Mesenchymal stem cell (in vitro differentiated cells and primary cell): ENCODE measurements around the gene TRPV5.

ENCODE experiments used
- DNase-seq: peaks from one replicate; pipeline ENCODE4 v3.0.0-alpha.2; 2013
- H2AFZ ChIP-seq: one replicate; pipeline ENCODE4 v1.6.1; 2013; ENCODE audit warnings: low read depth, mild to moderate bottlenecking, control low read depth, inconsistent platforms, low read length, moderate library complexity
- H2AK5ac ChIP-seq: 2 replicates; pipeline ENCODE4 v1.6.1; 2013; ENCODE audit warnings: low read length, moderate library complexity, mild to moderate bottlenecking, inconsistent platforms; ENCODE audit not compliant: severe bottlenecking
- H2BK120ac ChIP-seq: one replicate; pipeline ENCODE4 v1.6.1; 2013; ENCODE audit warnings: low read depth, mild to moderate bottlenecking, inconsistent platforms, low read length, moderate library complexity
- H2BK12ac ChIP-seq, 2 experiments: one replicate each; pipeline ENCODE4 v1.6.1; 2013; ENCODE audit warnings: inconsistent platforms in 2 of 2, low read length in 2 of 2, mild to moderate bottlenecking in 2 of 2, moderate library complexity in 2 of 2, control low read depth in 1 of 2
- H2BK15ac ChIP-seq: one replicate; pipeline ENCODE4 v1.6.1; 2013; ENCODE audit warnings: mild to moderate bottlenecking, low read depth, inconsistent platforms; ENCODE audit not compliant: poor library complexity, severe bottlenecking
- H2BK5ac ChIP-seq: 2 replicates; pipeline ENCODE4 v1.6.1; 2013; ENCODE audit warnings: low read depth, mild to moderate bottlenecking, low read length, control low read depth, inconsistent platforms; ENCODE audit not compliant: poor library complexity, severe bottlenecking
- H3K14ac ChIP-seq, 2 experiments: one replicate each; pipeline ENCODE4 v1.6.1; 2013; ENCODE audit warnings: inconsistent platforms in 2 of 2, low read length in 2 of 2, control low read depth in 1 of 2, mild to moderate bottlenecking in 1 of 2, moderate library complexity in 1 of 2
- H3K18ac ChIP-seq, 2 experiments: one replicate each; pipeline ENCODE4 v1.6.1; 2013; ENCODE audit warnings: inconsistent platforms in 2 of 2, low read length in 2 of 2, control low read depth in 1 of 2, low read depth in 1 of 2, mild to moderate bottlenecking in 1 of 2
- H3K23ac ChIP-seq, 2 experiments: one replicate each; pipeline ENCODE4 v1.6.1; 2013; ENCODE audit warnings: inconsistent platforms in 2 of 2, low read length in 2 of 2, mild to moderate bottlenecking in 2 of 2, moderate library complexity in 2 of 2, control low read depth in 1 of 2
- H3K27ac ChIP-seq: 2 replicates; pipeline ENCODE4 v1.5.1; 2013; ENCODE audit warnings: mild to moderate bottlenecking, moderate library complexity, low read length, control low read depth, inconsistent platforms; ENCODE audit not compliant: poor library complexity, severe bottlenecking
- H3K27me3 ChIP-seq, 2 experiments: 2 replicates each; pipeline versions ENCODE4 v1.6.1 to v1.7.0; 2013; ENCODE audit warnings: low read length in 2 of 2, mild to moderate bottlenecking in 2 of 2, moderate library complexity in 2 of 2, control low read depth in 1 of 2, inconsistent platforms in 1 of 2; ENCODE audit not compliant: control insufficient read depth in 1 of 2, insufficient read depth in 1 of 2
- H3K36me3 ChIP-seq, 2 experiments: 2 replicates each; pipeline versions ENCODE4 v1.6.1 to v1.7.0; 2013; ENCODE audit warnings: low read length in 2 of 2, control low read depth in 1 of 2, inconsistent platforms in 1 of 2, low read depth in 1 of 2, mild to moderate bottlenecking in 1 of 2; ENCODE audit not compliant: insufficient read depth in 2 of 2, control insufficient read depth in 1 of 2
- H3K4ac ChIP-seq, 2 experiments: one replicate each; pipeline ENCODE4 v1.6.1; 2013; ENCODE audit warnings: inconsistent platforms in 2 of 2, low read length in 2 of 2, mild to moderate bottlenecking in 2 of 2, moderate library complexity in 2 of 2, control low read depth in 1 of 2, low read depth in 1 of 2
- H3K4me1 ChIP-seq: 2 replicates; pipeline ENCODE4 v1.6.1; 2013; ENCODE audit warnings: low read depth, low read length, control low read depth; ENCODE audit not compliant: control insufficient read depth, insufficient read depth
- H3K4me2 ChIP-seq: 2 replicates; pipeline ENCODE4 v1.6.1; 2013; ENCODE audit warnings: low read length, mild to moderate bottlenecking, inconsistent platforms; ENCODE audit not compliant: poor library complexity, severe bottlenecking
- H3K4me3 ChIP-seq, 2 experiments: 2 replicates each; pipeline versions ENCODE4 v1.5.1 to v1.7.0; 2013; ENCODE audit warnings: low read length in 2 of 2, mild to moderate bottlenecking in 2 of 2, control low read depth in 1 of 2, low read depth in 1 of 2; ENCODE audit not compliant: insufficient read depth in 1 of 2
- H3K79me1 ChIP-seq: replicated peaks from 2 replicates; pipeline ENCODE4 v1.6.1; 2013; ENCODE audit warnings: mild to moderate bottlenecking, control low read depth, low read length, inconsistent platforms; ENCODE audit not compliant: poor library complexity, severe bottlenecking
- H3K9ac ChIP-seq: 2 replicates; pipeline ENCODE4 v1.7.0; 2013; ENCODE audit warnings: mild to moderate bottlenecking, low read length, moderate library complexity
- H3K9me3 ChIP-seq: 2 replicates; pipeline ENCODE4 v1.7.0; 2013; ENCODE audit warnings: mild to moderate bottlenecking, low read length; ENCODE audit not compliant: control insufficient read depth
- H4K8ac ChIP-seq: one replicate; pipeline ENCODE4 v1.6.1; 2013; ENCODE audit warnings: inconsistent platforms, mild to moderate bottlenecking, low read length, moderate library complexity
- H4K91ac ChIP-seq: one replicate; pipeline ENCODE4 v1.6.1; 2013; ENCODE audit warnings: mild to moderate bottlenecking, low read length, inconsistent platforms
- WGBS: methylation state at CpG from one replicate; pipeline ENCODE4 v1.1.7; 2013; ENCODE audit warnings: mixed read lengths; 5-methylcytosine and 5-hydroxymethylcytosine counted together

The TRPV5 gene

DNA sequence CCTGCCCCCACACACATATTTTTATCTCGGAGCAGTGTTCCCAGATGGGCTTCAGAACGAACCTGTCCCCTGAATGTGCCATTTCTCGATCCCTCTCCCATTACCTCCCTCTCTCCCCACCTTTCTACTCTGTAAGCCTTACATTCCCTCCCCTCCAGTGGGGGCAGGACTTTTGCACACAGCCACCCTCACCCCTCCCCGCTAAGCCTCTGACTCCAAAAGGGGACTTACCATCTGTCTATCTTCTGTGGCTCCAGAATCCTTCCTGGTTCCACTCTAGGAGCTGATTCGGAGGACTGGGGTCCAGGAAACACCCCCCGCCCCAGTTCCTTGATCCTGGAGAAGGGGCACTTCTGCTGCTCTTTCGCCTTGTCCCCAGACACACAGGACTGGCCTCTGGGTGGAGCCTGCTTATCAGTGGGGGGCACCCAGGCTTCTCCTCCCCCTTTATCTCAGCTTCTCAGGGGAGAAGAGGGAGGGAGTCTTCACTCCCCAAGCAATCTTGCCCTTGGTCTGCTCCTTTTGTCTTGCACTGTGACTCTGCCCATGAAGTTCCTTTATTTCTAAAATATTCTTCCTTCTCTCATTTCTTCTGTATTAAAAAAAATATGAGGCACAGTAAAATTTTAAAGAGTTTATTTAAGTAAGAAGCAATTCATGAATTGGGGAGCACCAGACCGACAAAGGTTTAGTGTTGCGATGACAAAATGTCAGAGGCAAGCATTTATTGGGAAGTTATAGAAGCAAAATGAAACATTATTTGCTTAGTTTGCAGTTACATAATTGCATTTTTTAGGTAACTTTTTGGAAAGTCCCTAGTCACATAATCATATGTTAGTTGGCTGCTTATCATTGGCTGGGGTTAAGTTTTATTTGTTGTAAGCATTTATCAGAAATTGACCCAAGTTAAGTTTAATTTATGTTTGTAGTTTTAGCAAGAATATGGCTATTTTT is 28.7 kb upstream of the TRPV5 start, which contains the start of gene KEL:
TSS of gene KEL (minus strand) at position 391 of the 954 bp plus-strand sequence. CDS start at position 234, 157 bp downstream.
- Histone ChIP-seq H3K9ac (no peak within 1 kb of the TSS), H3K36me3 (no peaks in the 10 kb centered on the region), H4K91ac (no peak within 1 kb of the TSS), H3K4me1 (peaks cover 2% of the 10 kb centered on the region), H2AFZ (no peak within 1 kb of the TSS), H3K27ac (no peak within 1 kb of the TSS), H3K18ac (no peak within 1 kb of the TSS), H2BK12ac (no peak within 1 kb of the TSS), H3K27me3 (peaks cover 0 to 14% of the 10 kb centered on the region in 2 experiments), H2BK120ac (no peak within 1 kb of the TSS), H2BK5ac (no peak within 1 kb of the TSS), H4K8ac (no peak within 1 kb of the TSS), H2AK5ac (no peak within 1 kb of the TSS), H3K9me3 (no peaks in the 10 kb centered on the region), H3K4me3 (no peak within 1 kb of the TSS), H2BK15ac (no peak within 1 kb of the TSS), H3K14ac (no peak within 1 kb of the TSS), H3K79me1 (no peaks in the 10 kb centered on the region), H3K4ac (no peak within 1 kb of the TSS), H3K23ac (no peak within 1 kb of the TSS), H3K4me2 (no peak within 1 kb of the TSS)
- no peak for DNase-seq
- WGBS: 53% methylated on average over 8 of the region's 9 CpGs

DNA sequence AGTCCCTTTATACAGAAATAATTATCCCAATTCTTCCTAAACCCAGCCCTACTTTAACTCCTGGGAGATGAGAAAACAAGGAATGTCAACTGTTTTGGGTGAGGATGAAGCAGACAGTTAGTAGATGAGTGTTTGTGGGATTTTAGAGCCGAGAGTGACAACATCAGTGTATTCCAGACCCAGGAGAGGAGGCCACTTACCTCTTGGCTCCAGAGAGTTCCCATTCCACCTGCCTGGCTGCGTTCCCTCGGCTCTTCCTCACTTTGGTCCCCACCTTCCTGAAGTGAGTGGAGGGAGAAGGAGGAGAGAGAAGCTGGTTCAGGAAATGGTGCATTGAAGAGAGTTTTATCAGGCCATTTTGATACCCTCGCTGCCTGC is 28.0 kb upstream of the TRPV5 start:
- Histone ChIP-seq H4K8ac (no peak overlapping the region), H2BK12ac (no peak overlapping the region), H3K4ac (no peak overlapping the region), H2BK15ac (no peak overlapping the region), H4K91ac (no peak overlapping the region), H3K9me3 (no peaks in the 10 kb centered on the region), H3K14ac (no peak overlapping the region), H3K27me3 (peaks cover 0 to 14% of the 10 kb centered on the region in 2 experiments), H3K23ac (no peak overlapping the region), H3K9ac (no peak overlapping the region), H2AFZ (no peak overlapping the region), H3K27ac (no peak overlapping the region), H3K36me3 (no peaks in the 10 kb centered on the region), H3K79me1 (no peaks in the 10 kb centered on the region), H2BK120ac (no peak overlapping the region), H3K4me2 (no peak overlapping the region), H3K18ac (no peak overlapping the region), H2AK5ac (no peak overlapping the region), H3K4me3 (no peak overlapping the region), H3K4me1 (peaks cover 2% of the 10 kb centered on the region), H2BK5ac (no peak overlapping the region)
- no peak for DNase-seq
- 75% methylated on average over 3 of the region's 4 CpGs for WGBS

- Histone ChIP-seq H3K4me2 (no peak overlapping the region), H3K23ac (no peak overlapping the region), H3K79me1 (no peaks in the 10 kb centered on the region), H2BK15ac (no peak overlapping the region), H3K4me1 (peaks cover 2% of the 10 kb centered on the region), H3K36me3 (no peaks in the 10 kb centered on the region), H3K9ac (no peak overlapping the region), H3K14ac (no peak overlapping the region), H3K9me3 (no peaks in the 10 kb centered on the region), H3K27ac (no peak overlapping the region), H2AK5ac (no peak overlapping the region), H3K18ac (no peak overlapping the region), H3K4ac (no peak overlapping the region), H2BK120ac (no peak overlapping the region), H3K4me3 (no peak overlapping the region), H4K8ac (no peak overlapping the region), H2AFZ (no peak overlapping the region), H2BK12ac (no peak overlapping the region), H3K27me3 (peaks cover 0 to 14% of the 10 kb centered on the region in 2 experiments), H4K91ac (no peak overlapping the region), H2BK5ac (no peak overlapping the region)
- no peak for DNase-seq
- WGBS: 66% methylated on average over 5 of the region's 5 CpGs
Measured at GRCh38 chr7:142960955-142961512, 27.5 kb upstream of the TRPV5 start.

- Histone ChIP-seq H4K8ac (no peak overlapping the region), H3K9me3 (peaks cover 4% of the 10 kb centered on the region), H4K91ac (no peak overlapping the region), H2BK15ac (no peak overlapping the region), H3K27ac (no peak overlapping the region), H2BK12ac (no peak overlapping the region), H3K23ac (no peak overlapping the region), H3K18ac (no peak overlapping the region), H3K14ac (no peak overlapping the region), H2BK120ac (no peak overlapping the region), H3K4me2 (no peak overlapping the region), H3K4me3 (no peak overlapping the region), H3K9ac (no peak overlapping the region), H2AK5ac (no peak overlapping the region), H3K27me3 (peaks cover 0 to 9% of the 10 kb centered on the region in 2 experiments), H2BK5ac (no peak overlapping the region), H3K4me1 (no peaks in the 10 kb centered on the region), H3K79me1 (no peaks in the 10 kb centered on the region), H3K4ac (no peak overlapping the region), H3K36me3 (no peaks in the 10 kb centered on the region), H2AFZ (no peak overlapping the region)
- DNase-seq: no peak
Measured at GRCh38 chr7:142959202-142959601, 25.7 kb upstream of the TRPV5 start.
